ENCODE results near the gene PCBP3.

PCBP3 gene

DNA sequence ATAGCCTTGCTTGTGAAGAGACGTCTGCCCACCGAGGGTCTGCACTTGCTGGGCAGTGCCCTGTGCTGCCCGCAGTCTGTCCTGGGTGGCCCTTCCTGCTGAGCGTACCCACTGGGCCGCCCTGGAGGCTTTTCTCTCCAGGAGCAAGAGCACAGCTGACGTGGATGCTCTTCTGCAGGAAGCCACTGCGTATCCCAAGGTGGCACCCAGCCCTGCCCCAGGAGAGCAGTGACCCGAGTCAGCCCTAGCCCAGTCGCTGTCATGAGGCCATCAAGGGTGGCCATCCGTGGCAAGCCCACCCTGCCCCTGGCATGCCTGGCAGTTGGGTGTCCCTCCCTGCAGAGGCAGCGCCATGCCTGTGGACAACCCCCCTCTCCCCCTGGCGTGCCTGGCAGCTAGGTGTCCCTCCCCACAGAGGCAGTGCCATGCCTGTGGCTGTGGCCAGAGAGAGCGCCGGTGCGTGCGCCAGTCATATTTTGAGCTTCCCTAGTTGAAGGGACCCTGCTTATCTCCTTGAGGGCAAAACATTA is 286.8 kb downstream of the PCBP3 start:
- no peak overlapping the region for H3K27ac ChIP-seq (ENCODE audit: low read depth, low read length)
- no peaks in the 10 kb centered on the region for H4K20me1 ChIP-seq (ENCODE audit: low read depth, low read length)
- H3K79me2 ChIP-seq (ENCODE audit: insufficient read depth, low read length) = no peaks in the 10 kb centered on the region
- no peak overlapping the region for H3K4me2 ChIP-seq (ENCODE audit: low read depth, low read length, poor library complexity, severe bottlenecking)
- H3K9me2 ChIP-seq (replicated peaks; ENCODE audit: insufficient read depth, low read length) = no peaks in the 10 kb centered on the region
- H3K27me3 ChIP-seq (ENCODE audit: low read length) = no peaks in the 10 kb centered on the region
- no peak overlapping the region for H3K9ac ChIP-seq (ENCODE audit: low read length)
- H2AFZ ChIP-seq (ENCODE audit: low read depth, low read length, severe bottlenecking) = no peak overlapping the region
- no peaks in the 10 kb centered on the region for H3K9me3 ChIP-seq (ENCODE audit: insufficient read depth, low read length)
- no peak overlapping the region for H3K4me3 ChIP-seq (ENCODE audit: insufficient read depth, low read length, poor library complexity, severe bottlenecking)
- no peaks in the 10 kb centered on the region for H3K36me3 ChIP-seq (ENCODE audit: low read length)
- TF ChIP-seq CTCF (IDR thresholded peaks at IDR 0.05; ENCODE audit: insufficient read depth, low read length, poor library complexity, severe bottlenecking) = no peak
- TF ChIP-seq EZH2phosphoT487 (conservative IDR thresholded peaks at IDR 0.05; ENCODE audit: low read length) = no peak
- H3F3A ChIP-seq (ENCODE audit: insufficient read depth) = no peaks in the 10 kb centered on the region

DNA sequence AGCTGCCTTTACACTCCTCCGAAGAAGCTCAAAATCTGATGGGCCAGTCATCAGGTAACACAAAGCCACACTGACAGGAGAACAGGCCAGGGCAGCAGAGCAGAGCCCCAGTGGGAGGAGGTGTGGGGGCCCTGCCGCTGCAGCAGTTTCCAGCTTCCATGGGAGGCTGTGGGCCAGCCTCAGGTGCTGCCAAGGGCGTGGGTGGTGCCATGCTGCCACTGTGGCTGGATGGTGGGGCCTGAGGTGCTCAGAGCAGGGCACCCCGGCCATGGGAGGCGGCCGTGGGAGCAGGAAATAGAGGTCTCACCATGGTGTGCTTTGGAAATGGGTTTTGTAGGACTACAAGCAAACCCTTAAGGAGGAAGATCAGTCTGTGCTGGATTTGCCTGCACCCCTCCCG is 287.3 kb downstream of the PCBP3 start:
- no peaks in the 10 kb centered on the region for H3F3A ChIP-seq (ENCODE audit: insufficient read depth)
- no peaks in the 10 kb centered on the region for H3K27me3 ChIP-seq (ENCODE audit: low read length)
- H4K20me1 ChIP-seq (ENCODE audit: low read depth, low read length) = no peaks in the 10 kb centered on the region
- no peaks in the 10 kb centered on the region for H3K79me2 ChIP-seq (ENCODE audit: insufficient read depth, low read length)
- H3K9me3 ChIP-seq (ENCODE audit: insufficient read depth, low read length) = no peaks in the 10 kb centered on the region
- H3K36me3 ChIP-seq (ENCODE audit: low read length) = no peaks in the 10 kb centered on the region
- no peak overlapping the region for H3K4me3 ChIP-seq (ENCODE audit: insufficient read depth, low read length, poor library complexity, severe bottlenecking)
- H3K9ac ChIP-seq (ENCODE audit: low read length) = no peak overlapping the region
- H3K27ac ChIP-seq (ENCODE audit: low read depth, low read length) = no peak overlapping the region
- TF ChIP-seq EZH2phosphoT487 (conservative IDR thresholded peaks at IDR 0.05; ENCODE audit: low read length) (no peak), CTCF (IDR thresholded peaks at IDR 0.05; ENCODE audit: insufficient read depth, low read length, poor library complexity, severe bottlenecking) (no peak)
- no peaks in the 10 kb centered on the region for H3K9me2 ChIP-seq (replicated peaks; ENCODE audit: insufficient read depth, low read length)
- no peak overlapping the region for H3K4me2 ChIP-seq (ENCODE audit: low read depth, low read length, poor library complexity, severe bottlenecking)
- H2AFZ ChIP-seq (ENCODE audit: low read depth, low read length, severe bottlenecking) = no peak overlapping the region

DNA sequence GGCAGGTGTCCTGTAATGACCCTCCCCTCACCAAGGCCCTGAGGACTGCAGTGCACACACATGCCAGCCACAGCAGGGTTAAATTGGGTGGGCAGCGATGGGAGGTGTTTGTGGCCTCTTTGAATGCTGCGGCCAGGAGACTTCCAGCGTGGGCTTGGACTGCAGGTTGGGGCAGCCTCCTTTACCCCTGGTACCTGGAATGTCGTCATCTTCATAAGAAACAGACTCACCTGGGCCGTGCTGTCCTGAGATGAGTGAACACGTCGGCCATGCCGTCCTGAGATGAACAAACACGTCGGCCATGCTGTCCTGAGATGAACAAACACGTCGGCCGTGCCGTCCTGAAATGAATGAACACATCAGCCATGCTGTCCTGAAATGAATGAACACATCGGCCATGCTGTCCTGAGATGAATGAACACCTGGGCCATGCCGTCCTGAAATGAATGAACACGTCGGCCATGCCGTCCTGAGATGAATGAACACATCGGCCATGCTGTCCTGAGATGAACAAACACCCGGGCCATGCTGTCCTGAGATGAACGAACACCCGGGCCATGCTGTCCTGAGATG is 288.0 kb downstream of the PCBP3 start:
- Histone ChIP-seq H2AFZ (ENCODE audit: low read depth, low read length, severe bottlenecking) (no peak overlapping the region), H4K20me1 (ENCODE audit: low read depth, low read length) (no peaks in the 10 kb centered on the region), H3K79me2 (ENCODE audit: insufficient read depth, low read length) (no peaks in the 10 kb centered on the region), H3F3A (ENCODE audit: insufficient read depth) (no peaks in the 10 kb centered on the region), H3K9ac (ENCODE audit: low read length) (no peak overlapping the region), H3K27ac (ENCODE audit: low read depth, low read length) (no peak overlapping the region), H3K36me3 (ENCODE audit: low read length) (no peaks in the 10 kb centered on the region), H3K4me3 (ENCODE audit: insufficient read depth, low read length, poor library complexity, severe bottlenecking) (no peak overlapping the region), H3K4me2 (ENCODE audit: low read depth, low read length, poor library complexity, severe bottlenecking) (no peak overlapping the region), H3K9me3 (ENCODE audit: insufficient read depth, low read length) (no peaks in the 10 kb centered on the region), H3K9me2 (replicated peaks; ENCODE audit: insufficient read depth, low read length) (no peaks in the 10 kb centered on the region), H3K27me3 (ENCODE audit: low read length) (no peaks in the 10 kb centered on the region)
- TF ChIP-seq CTCF (IDR thresholded peaks at IDR 0.05; ENCODE audit: insufficient read depth, low read length, poor library complexity, severe bottlenecking) = no peak
- no peak for TF ChIP-seq EZH2phosphoT487 (conservative IDR thresholded peaks at IDR 0.05; ENCODE audit: low read length)

All from SU-DHL-6 (cell line).